Adrenal gland (tissue), 12 donors: Measurements from ENCODE around the gene SLC24A3. TPM values are rescaled to one million over a fixed set of nuclear protein-coding genes. Genes with fewer than 3 reads are reported as not detected.

Source experiments
- DNase-seq, 7 donors: peaks; one replicate each; pipeline ENCODE4 v3.0.0-alpha.2; 2019 to 2020
- H3K27ac ChIP-seq, 5 donors: fragments of 200-600 bp; sonication (generic) in 4 of 5; 1 replicate in 3 of 5; 2 replicates in 2 of 5; pipeline versions ENCODE4 v1.5.1 to v1.8.0; 2016 to 2020; ENCODE audit warnings: mild to moderate bottlenecking in 1 of 5
- H3K27me3 ChIP-seq: fragments of 200-600 bp; 2 replicates; pipeline ENCODE4 v1.8.0; 2021
- H3K36me3 ChIP-seq, 2 donors: fragments of 200-600 bp; replicated peaks in 1 of 2; 1 replicate in 1 of 2; 2 replicates in 1 of 2; pipeline versions ENCODE4 v1.5.1 to v1.8.0; 2018 to 2022
- H3K4me1 ChIP-seq, 2 donors: fragments of 200-600 bp; replicated peaks in 1 of 2; 1 replicate in 1 of 2; 2 replicates in 1 of 2; pipeline versions ENCODE4 v1.5.1 to v1.8.0; 2018 to 2021
- H3K4me3 ChIP-seq, 4 donors: fragments of 200-600 bp; sonication (generic) in 3 of 4; one replicate each; pipeline ENCODE4 v1.5.1; 2016 to 2018
- H3K9me3 ChIP-seq, 3 donors: fragments of 200-600 bp; sonication (generic) in 1 of 3; replicated peaks in 1 of 3; 1 replicate in 2 of 3; 2 replicates in 1 of 3; pipeline versions ENCODE4 v1.5.1 to v1.8.0; 2016 to 2021
- CTCF ChIP-seq, 6 experiments: fragments of 450-650 bp in 4 of 6; fragments of 200-600 bp in 2 of 6; sonication (generic) in 1 of 6; IDR thresholded peaks; 1 replicate in 5 of 6; 2 replicates in 1 of 6; pipeline versions ENCODE4 v1.5.1 to v1.8.0; 2016 to 2021; ENCODE audit warnings: antibody characterized with exemption in 6 of 6, mild to moderate bottlenecking in 2 of 6, moderate library complexity in 1 of 6
- POLR2A ChIP-seq, 2 donors: fragments of 450-650 bp; IDR thresholded peaks; one replicate each; pipeline ENCODE4 v1.6.1; 2017; ENCODE audit warnings: antibody characterized with exemption in 2 of 2, mild to moderate bottlenecking in 2 of 2, moderate library complexity in 1 of 2
- WGBS, 4 donors: extraction: QIAGEN DNeasy Blood & Tissue Kit in 2 of 4; methylation state at CpG; one replicate each; pipeline versions ENCODE4 v1.1.5 to v1.1.7; 2013 to 2017; 5-methylcytosine and 5-hydroxymethylcytosine counted together
- intact Hi-C, 2 donors: fragments of 100-400 bp; cut with DNase I; formaldehyde crosslinking; loops; one replicate each; pipeline versions ENCODE4 v1.14.1 to v1.15.0; 2022 to 2023
- polyA plus RNA-seq, 3 donors: library from polyadenylated mRNA; stranded (reverse); fragments of 200-250 nt in 2 of 3; fragments of 350-450 nt in 1 of 3; fragmentation: Illumina TruSeq in 1 of 3; extraction: RNeasy Lipid Tissue Mini Kit (QIAGEN cat#74804) in 1 of 3; gene quantifications; one replicate each; pipeline ENCODE4 v1.2.3, GENCODE V29; 2013 to 2014
- total RNA-seq, 9 donors: library from RNA; depleted of rRNA in 4 of 9; stranded (reverse); fragments of >200 nt in 4 of 9; fragments of 120-200 nt in 1 of 9; fragmentation: NEBNext Ultra II Directional in 1 of 9; extraction: Animal tissue kit (Norgen Biotek cat#: 25700) in 1 of 9; gene quantifications; one replicate each; pipeline versions ENCODE4 v1.1.0 to v1.2.4, GENCODE V29; 2013 to 2023
- donor health status: healthy with polysubstance abuse.
- donor health status: Bipolar disorder and iron deficiency.
- donor health status: DM: yes; HTN: yes; CAD: no.
- donor health status: DM: no; HTN: no; CAD: no.
- donor health status: DM: no; HTN: no; CAD: no.
- donor health status: DM: yes; HTN: yes; CAD: no.

Gene SLC24A3
- total and polyA plus RNA-seq, 12 donors: 0.89 to 44.4 (median 2.7) TPM

- no peak for TF ChIP-seq POLR2A (IDR thresholded peaks at IDR 0.05)
- no peak for TF ChIP-seq CTCF (IDR thresholded peaks at IDR 0.05)
- Histone ChIP-seq H3K27me3 (no peaks in the 10 kb centered on the region), H3K27ac (no peak overlapping the region), H3K4me1 (no peaks in the 10 kb centered on the region), H3K4me3 (no peak overlapping the region), H3K9me3 (no peaks in the 10 kb centered on the region), H3K36me3 (no peaks in the 10 kb centered on the region)
- no peak for DNase-seq
- intact Hi-C loops: no loop called here
- 88 to 93% (median 91%) methylated on average over 7 to 10 of the region's 10 CpGs for WGBS, 4 donors
Observed at GRCh38 chr20:19727251-19727847, 514.9 kb downstream of the SLC24A3 start.

GRCh38 chr20:19729672-19730071, 517.2 kb downstream of the SLC24A3 start:
- no peak for DNase-seq
- no peak overlapping the region for H3K27ac ChIP-seq
- intact Hi-C loops: no loop called here
- H3K4me3 ChIP-seq: no peak overlapping the region
- no peaks in the 10 kb centered on the region for H3K27me3 ChIP-seq
- peaks cover 0 to 2% of the 10 kb centered on the region in 2 donors for H3K4me1 ChIP-seq
- no peaks in the 10 kb centered on the region for H3K36me3 ChIP-seq
- H3K9me3 ChIP-seq: no peaks in the 10 kb centered on the region
- TF ChIP-seq CTCF (IDR thresholded peaks at IDR 0.05): no peak
- TF ChIP-seq POLR2A (IDR thresholded peaks at IDR 0.05): no peak
- WGBS, 4 donors: 74 to 89% (median 86%) methylated on average over 4 of the region's 4 CpGs

GRCh38 chr20:19730706-19731105, 518.3 kb downstream of the SLC24A3 start:
- TF ChIP-seq CTCF (IDR thresholded peaks at IDR 0.05) (no peak), POLR2A (IDR thresholded peaks at IDR 0.05) (no peak)
- H3K36me3 ChIP-seq: no peaks in the 10 kb centered on the region
- H3K27me3 ChIP-seq: no peaks in the 10 kb centered on the region
- no peaks in the 10 kb centered on the region for H3K9me3 ChIP-seq
- intact Hi-C loops: no loop called here
- no peak overlapping the region for H3K27ac ChIP-seq
- peaks cover 4 to 12% of the 10 kb centered on the region in 2 donors for H3K4me1 ChIP-seq
- H3K4me3 ChIP-seq: no peak overlapping the region
- WGBS, 4 donors: 65 to 76% (median 71%) methylated on average over 7 of the region's 7 CpGs
- DNase-seq: no peak

- H3K36me3 ChIP-seq: no peaks in the 10 kb centered on the region
- intact Hi-C loops: no loop called here
- no peaks in the 10 kb centered on the region for H3K27me3 ChIP-seq
- H3K4me1 ChIP-seq: peaks cover 6 to 14% of the 10 kb centered on the region in 2 donors
- TF ChIP-seq CTCF (IDR thresholded peaks at IDR 0.05): no peak
- no peak overlapping the region for H3K4me3 ChIP-seq
- H3K9me3 ChIP-seq: no peaks in the 10 kb centered on the region
- no peak for DNase-seq
- 58 to 81% (median 68%) methylated on average over 1 of the region's 1 CpG for WGBS, 4 donors
- H3K27ac ChIP-seq: peak overlapping the region in 1 of 5 donors; percentile 58
Observed at GRCh38 chr20:19734811-19735210, 522.4 kb downstream of the SLC24A3 start.
